GM12872 (cell line): ENCODE results near the gene ZBTB7B.
A peak's percentile ranks its signal among the peaks of the same experiment; 100 is the strongest.

Experiments used
- TF ChIP-seq, protein P1 (sequence below): IDR thresholded peaks from 3 replicates; pipeline ENCODE4 v1.5.1; 2011; ENCODE audit warnings: low read depth, mild to moderate bottlenecking, low read length, moderate library complexity; ENCODE audit not compliant: insufficient read depth

ZBTB7B gene

DNA sequence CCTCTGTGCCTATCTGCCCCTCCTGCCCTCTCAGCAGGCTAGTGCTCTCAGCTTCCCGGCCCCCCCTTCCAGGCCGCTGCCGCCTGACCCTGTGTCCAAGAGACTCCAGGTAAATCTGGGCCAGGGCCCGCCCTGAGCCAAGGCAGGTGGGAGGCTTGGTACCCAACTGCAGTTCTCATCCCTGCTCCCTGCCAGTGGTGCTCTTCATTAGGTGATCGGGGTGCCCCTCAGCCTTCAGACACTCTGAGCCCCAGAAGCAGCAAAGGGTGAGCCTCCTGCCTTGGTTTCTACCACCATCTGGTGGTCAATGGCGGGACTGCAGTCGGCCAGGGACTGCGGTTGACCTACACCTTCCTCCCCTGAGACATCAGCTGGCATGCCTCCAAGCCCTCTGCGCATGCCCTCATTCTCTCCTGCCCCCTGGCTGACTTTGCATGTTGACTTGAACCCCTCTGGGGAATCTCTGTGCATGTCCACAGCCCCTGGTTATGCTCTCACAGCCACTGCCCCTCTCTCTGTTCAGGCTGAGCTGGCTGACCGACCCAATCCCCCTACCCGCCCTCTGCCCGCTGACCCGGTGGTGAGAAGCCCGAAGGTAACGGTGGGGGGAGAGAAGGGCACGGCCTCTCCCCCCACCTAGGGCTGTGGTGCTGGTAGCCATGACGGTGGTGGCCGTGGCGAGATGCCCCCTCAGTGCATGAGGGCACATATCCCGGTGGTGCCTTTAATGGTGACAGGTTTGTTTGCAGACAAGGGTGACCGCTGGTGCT, 59.0 kb downstream of the ZBTB7B start:
- TF ChIP-seq, protein P1, sequence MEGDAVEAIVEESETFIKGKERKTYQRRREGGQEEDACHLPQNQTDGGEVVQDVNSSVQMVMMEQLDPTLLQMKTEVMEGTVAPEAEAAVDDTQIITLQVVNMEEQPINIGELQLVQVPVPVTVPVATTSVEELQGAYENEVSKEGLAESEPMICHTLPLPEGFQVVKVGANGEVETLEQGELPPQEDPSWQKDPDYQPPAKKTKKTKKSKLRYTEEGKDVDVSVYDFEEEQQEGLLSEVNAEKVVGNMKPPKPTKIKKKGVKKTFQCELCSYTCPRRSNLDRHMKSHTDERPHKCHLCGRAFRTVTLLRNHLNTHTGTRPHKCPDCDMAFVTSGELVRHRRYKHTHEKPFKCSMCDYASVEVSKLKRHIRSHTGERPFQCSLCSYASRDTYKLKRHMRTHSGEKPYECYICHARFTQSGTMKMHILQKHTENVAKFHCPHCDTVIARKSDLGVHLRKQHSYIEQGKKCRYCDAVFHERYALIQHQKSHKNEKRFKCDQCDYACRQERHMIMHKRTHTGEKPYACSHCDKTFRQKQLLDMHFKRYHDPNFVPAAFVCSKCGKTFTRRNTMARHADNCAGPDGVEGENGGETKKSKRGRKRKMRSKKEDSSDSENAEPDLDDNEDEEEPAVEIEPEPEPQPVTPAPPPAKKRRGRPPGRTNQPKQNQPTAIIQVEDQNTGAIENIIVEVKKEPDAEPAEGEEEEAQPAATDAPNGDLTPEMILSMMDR = peak; percentile 100

GRCh38 chr1:155062151-155062686, 59.6 kb downstream of the ZBTB7B start:
- TF ChIP-seq, protein P1 = peak; percentile 28; the same call in 2 of the 3 replicates

DNA sequence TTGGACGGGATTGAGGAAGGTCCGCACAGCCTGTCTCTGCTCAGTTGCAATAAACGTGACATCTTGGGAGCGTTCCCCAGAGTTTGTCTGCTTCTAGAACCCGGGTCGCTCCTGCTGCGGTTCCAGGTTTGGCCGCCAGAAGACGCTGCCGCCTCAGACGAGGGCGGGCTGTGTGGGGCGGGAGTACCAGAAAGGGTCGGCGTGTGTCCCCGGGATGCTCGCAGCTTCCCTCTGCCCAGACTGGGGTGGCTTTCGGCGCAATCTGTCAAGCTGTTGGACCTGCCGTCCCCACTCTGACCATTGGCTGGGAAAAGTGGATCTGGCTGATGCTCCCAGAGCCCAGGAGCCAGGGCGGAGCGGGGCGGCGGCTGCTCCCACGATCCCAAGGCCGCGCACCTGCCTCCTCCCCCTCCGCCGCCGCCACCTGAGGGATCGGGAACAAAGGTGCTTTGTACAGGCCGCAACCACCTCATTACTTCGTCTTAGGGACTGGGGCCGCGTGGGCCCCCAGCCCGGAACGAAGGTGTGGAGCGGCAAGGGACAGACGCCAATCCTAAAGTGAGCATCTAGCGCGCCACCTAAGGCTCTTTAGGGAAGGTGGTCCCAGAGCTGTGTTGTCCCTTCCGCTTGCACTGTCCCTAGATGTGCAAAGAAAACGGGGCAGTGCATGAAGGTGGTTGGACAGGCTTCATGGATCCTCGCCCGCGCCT, 60.3 kb downstream of the ZBTB7B start:
- TF ChIP-seq, protein P1 = peak; percentile 99

- TF ChIP-seq, protein P1 = no peak
Observed at GRCh38 chr1:155063550-155064110, 61.0 kb downstream of the ZBTB7B start, which contains the start of gene EFNA4. Gene EFNA4, plus strand, starts transcription at chr1:155063740. Its CDS starts 84 bp downstream, at chr1:155063824.

GRCh38 chr1:155064111-155064831, 61.7 kb downstream of the ZBTB7B start:
- TF ChIP-seq, protein P1 = no peak

- TF ChIP-seq, protein P1 = no peak
Observed at GRCh38 chr1:155064832-155065429, 62.3 kb downstream of the ZBTB7B start.

DNA sequence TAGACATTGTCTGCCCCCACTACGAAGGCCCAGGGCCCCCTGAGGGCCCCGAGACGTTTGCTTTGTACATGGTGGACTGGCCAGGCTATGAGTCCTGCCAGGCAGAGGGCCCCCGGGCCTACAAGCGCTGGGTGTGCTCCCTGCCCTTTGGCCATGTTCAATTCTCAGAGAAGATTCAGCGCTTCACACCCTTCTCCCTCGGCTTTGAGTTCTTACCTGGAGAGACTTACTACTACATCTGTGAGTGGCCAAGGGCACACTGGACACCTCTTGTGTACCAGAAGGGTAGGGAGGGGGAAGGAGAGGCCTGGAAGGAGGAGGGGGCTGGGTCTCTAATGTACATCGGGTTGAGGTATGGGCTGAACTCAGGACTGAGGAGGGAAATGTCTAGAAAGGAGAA, 64.2 kb downstream of the ZBTB7B start:
- TF ChIP-seq, protein P1 = no peak
